ENCODE data around the gene RBBP6. TPM values are rescaled to one million over a fixed set of nuclear protein-coding genes. Genes with fewer than 3 reads are reported as not detected.

RBBP6 gene
- total RNA-seq, 4 donors from 2014 or later: 37.1 to 58.4 (median 46.1) TPM

DNA sequence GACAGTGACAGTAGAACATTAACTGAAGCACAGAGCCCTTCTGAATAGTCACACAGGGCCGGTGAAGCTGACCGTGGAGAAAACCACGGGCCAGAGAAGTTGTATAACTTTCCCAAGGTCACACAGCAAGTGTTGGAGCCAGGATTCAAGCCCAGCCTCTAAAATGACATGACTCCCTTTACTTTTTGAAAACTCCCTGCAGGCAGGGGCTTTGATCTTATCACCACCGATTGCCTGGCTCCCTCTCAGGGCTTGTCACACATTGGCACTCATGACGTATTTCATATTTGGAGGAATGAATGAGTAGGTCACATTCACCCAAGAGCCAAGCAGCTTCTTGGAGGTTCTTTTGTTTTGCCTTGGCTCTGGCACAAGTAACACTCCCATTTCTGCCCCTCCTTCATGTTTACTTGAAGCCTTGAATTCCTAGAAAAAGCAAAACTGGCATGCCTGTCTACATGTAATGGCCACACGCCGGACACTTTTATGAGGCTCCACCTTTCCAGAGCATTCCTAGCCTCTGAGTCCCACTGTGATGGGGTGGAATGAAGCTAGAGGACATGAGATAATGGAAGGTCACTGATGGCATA, 13.3 kb upstream of the RBBP6 start:
- TF ChIP-seq, protein P1, sequence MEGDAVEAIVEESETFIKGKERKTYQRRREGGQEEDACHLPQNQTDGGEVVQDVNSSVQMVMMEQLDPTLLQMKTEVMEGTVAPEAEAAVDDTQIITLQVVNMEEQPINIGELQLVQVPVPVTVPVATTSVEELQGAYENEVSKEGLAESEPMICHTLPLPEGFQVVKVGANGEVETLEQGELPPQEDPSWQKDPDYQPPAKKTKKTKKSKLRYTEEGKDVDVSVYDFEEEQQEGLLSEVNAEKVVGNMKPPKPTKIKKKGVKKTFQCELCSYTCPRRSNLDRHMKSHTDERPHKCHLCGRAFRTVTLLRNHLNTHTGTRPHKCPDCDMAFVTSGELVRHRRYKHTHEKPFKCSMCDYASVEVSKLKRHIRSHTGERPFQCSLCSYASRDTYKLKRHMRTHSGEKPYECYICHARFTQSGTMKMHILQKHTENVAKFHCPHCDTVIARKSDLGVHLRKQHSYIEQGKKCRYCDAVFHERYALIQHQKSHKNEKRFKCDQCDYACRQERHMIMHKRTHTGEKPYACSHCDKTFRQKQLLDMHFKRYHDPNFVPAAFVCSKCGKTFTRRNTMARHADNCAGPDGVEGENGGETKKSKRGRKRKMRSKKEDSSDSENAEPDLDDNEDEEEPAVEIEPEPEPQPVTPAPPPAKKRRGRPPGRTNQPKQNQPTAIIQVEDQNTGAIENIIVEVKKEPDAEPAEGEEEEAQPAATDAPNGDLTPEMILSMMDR (IDR thresholded peaks at IDR 0.05; ENCODE audit: low read depth): no peak

DNA sequence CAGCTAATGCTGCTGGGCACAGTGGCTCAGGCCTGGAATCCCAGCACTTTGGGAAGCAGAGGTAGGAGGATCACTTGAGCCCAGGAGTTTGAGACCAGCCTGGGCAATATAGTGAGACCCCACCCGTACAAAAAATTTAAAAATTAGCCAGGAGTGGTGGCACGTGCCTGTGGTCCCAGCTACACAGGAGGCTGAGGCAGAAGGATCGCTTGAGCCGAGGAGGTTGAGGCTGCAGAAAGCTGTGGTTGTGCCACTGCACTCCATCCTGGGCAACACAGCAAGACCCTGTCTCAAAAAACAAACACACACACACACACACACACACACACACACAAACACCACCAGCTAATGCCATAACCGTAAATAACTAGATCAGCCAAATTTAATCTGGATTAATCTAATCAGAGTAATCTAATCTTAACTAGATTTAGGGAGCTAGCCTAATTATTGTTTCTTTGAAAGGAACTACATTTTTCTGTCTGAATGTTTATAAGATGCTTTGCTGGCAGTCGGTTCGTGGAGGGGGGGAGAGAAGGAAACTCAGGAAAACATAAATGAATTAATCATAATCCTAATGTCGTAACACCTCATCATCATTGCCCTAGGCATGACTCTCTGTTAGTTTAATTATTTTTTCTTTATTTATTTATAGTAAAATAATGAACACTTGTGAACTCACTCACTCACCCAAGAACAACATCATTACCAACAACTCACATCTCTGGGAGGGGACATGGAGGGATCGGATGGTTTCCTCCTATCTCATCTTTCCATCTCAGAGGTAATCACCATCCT, 12.5 kb upstream of the RBBP6 start:
- TF ChIP-seq, protein P1 (IDR thresholded peaks at IDR 0.05; ENCODE audit: low read depth): no peak

DNA sequence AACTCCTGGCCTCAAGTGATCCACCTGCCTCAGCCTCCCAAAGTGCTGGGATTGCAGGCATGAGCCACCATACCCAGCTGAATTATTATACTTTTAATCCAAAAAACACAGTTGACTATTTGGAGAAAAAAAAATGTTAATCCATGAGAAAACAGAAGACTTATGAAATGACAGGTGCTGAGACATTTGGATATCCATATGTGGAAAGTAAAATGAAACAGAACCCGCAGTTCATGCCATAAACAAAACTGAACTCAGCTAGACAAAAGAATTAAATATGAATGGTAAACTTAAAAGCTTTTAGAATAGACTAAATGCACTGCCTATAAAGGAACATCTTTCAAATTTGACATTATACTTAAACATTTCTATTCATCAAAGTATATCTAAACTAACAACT, 8.2 kb upstream of the RBBP6 start:
- TF ChIP-seq, protein P1 (IDR thresholded peaks at IDR 0.05; ENCODE audit: low read depth): no peak

DNA sequence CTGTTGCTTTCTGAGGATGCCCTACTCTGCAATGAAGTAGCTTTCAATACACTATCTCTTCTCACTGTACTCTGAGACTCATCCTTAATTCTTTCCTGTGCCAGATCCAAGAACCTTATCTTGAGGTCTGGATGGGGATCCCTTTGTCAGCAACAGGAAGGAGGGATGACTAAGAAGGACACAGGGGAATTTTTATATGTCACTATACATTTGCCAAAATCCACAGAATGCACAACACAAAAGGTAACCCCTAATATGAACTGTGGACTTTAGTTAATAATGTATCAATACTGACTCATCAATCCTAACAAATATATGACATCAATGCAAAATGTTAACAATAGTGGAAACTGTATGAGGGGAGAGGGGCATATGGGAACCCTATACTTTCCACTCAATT, 4.7 kb upstream of the RBBP6 start:
- TF ChIP-seq, protein P1 (IDR thresholded peaks at IDR 0.05; ENCODE audit: low read depth): no peak

DNA sequence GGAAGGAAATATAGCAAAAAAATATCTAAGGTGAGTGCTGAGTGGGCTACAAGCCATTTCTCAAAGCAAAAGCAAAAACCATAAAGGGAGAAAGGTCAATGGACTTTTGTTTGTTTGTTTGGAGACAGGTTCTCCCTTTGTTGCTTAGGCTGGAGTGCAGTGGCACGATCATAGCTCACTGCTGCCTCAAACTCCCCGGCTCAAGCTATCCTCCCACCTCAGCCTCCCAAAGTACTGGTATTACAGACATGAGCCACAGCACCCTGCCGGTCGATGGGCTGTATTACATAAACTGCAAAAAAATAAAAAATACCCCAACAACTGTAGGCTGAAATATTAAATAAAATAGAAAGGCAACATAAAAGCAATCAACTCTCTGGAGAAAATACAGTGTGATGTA, 3.5 kb upstream of the RBBP6 start:
- TF ChIP-seq, protein P1 (IDR thresholded peaks at IDR 0.05; ENCODE audit: low read depth): no peak

DNA sequence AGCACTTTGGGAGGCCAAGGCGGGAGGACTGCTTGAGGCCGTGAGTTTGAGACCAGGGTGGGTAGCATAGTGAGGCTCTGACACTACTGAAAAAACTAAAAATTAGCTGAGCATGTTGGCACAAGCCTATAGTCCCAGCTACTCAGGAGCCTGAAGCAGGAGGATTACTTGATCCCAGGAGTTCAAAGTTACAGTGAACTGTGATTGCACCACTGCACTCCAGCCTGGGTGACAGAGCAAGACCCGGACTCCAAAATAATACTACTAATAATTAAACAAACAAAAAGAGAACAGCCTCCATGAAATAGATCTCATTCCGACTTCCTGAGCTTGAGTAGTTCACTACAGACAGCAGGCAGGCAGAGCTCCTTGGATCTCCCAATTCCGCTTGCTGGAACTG, 2.7 kb upstream of the RBBP6 start:
- TF ChIP-seq, protein P1 (IDR thresholded peaks at IDR 0.05; ENCODE audit: low read depth): no peak

DNA sequence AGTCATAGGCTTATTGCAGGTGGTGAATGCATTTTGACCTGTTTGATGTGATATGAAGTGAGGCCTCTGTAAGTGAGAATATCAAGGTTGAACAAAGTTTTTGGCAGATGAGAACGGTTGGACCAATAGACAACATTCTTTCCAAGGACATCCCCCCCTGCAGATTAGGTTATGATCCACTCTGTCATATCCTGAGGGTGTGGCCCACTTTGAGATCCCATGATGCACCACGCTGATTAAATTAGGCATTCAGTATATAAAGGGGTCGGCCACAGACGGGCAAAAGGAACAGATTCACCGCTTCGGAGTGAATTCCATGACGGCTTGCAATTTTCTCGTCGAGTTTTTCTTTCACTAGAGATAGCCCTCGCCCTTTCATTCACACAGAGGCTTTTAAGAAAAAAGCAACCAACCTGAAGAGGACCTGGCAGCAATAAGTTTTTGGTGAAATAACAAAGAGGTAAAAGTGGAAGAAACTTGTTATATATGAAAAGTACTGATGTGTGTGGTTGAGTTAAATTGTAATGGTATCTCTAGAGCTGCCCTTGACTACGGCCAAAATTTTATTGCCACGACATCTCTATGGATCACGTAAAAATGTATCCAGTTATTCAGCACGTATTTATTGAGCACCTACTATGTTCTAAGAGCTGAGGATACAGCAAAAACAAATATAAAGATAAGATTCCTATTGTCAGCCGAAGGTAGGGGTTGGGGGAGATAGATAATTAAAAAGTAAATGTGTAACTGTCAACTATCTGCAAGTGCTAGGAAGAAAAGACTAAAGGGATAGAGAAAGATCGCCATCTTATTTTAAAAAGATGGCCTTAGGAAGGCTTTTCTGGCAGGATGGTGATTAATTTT, 1.7 kb upstream of the RBBP6 start:
- TF ChIP-seq, protein P1 (IDR thresholded peaks at IDR 0.05; ENCODE audit: low read depth): no peak

Data from subcutaneous adipose tissue (tissue), 4 donors.